WERI-Rb-1 (cell line): ENCODE data around the gene MGST3.
"Not testable (repeated sequence)": the region's sequence is repeated elsewhere in the genome, so short reads cannot be mapped to it uniquely, and the experiment has no call there.

Experiments
- DNase-seq: peaks from one replicate; pipeline ENCODE4 v3.0.0-alpha.2; 2020
- H3K27ac ChIP-seq: fragments of 250-450 bp; sonication (Bioruptor Pico); 2 replicates; pipeline ENCODE4 v1.5.1; 2020; ENCODE audit warnings: mild to moderate bottlenecking, moderate library complexity
- H3K27me3 ChIP-seq: fragments of 250-450 bp; sonication (Bioruptor Pico); 2 replicates; pipeline ENCODE4 v1.5.1; 2021; ENCODE audit warnings: mild to moderate bottlenecking, low read depth, moderate library complexity; ENCODE audit not compliant: insufficient read depth, severe bottlenecking
- H3K36me3 ChIP-seq: fragments of 250-450 bp; sonication (Bioruptor Pico); 2 replicates; pipeline ENCODE4 v1.5.1; 2020; ENCODE audit warnings: mild to moderate bottlenecking, moderate library complexity
- H3K4me3 ChIP-seq: 2 replicates; pipeline ENCODE4 v1.5.1; 2011; ENCODE audit warnings: low read depth, mild to moderate bottlenecking, control low read depth, low read length
- H3K9me3 ChIP-seq: fragments of 250-450 bp; sonication (Bioruptor Pico); 2 replicates; pipeline ENCODE4 v1.5.1; 2021; ENCODE audit warnings: mild to moderate bottlenecking, moderate library complexity; ENCODE audit not compliant: severe bottlenecking
- TF ChIP-seq, protein P1 (sequence below): IDR thresholded peaks from 2 replicates; pipeline ENCODE4 v1.5.1; 2011; ENCODE audit warnings: low read depth, mild to moderate bottlenecking, control low read depth, inconsistent platforms, low read length

MGST3 gene

DNA sequence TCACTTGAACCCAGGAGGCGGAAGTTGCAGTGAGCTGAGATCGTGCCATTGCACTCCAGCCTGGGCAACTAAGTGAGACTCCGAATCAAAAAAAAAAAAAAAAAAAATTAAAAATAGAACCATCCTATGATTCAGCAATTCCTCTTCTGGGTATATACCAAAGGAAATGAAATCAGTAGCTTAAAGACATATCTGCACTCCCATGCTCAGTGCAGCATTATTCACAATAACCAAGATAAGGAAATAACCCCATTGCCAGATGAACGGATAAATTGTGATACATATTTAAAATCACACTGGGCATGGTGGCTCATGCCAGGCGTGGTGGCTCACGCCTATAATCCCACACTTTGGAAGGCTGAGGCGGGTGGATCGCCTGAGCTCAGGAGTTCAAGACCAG lies 43.6 kb downstream of the MGST3 start:
- no peak overlapping the region for H3K27ac ChIP-seq
- H3K27me3 ChIP-seq, result no peaks in the 10 kb centered on the region
- no peak overlapping the region for H3K4me3 ChIP-seq
- peaks cover 53% of the 10 kb centered on the region for H3K36me3 ChIP-seq
- H3K9me3 ChIP-seq, result no peaks in the 10 kb centered on the region
- no peak for DNase-seq
- TF ChIP-seq, protein P1, sequence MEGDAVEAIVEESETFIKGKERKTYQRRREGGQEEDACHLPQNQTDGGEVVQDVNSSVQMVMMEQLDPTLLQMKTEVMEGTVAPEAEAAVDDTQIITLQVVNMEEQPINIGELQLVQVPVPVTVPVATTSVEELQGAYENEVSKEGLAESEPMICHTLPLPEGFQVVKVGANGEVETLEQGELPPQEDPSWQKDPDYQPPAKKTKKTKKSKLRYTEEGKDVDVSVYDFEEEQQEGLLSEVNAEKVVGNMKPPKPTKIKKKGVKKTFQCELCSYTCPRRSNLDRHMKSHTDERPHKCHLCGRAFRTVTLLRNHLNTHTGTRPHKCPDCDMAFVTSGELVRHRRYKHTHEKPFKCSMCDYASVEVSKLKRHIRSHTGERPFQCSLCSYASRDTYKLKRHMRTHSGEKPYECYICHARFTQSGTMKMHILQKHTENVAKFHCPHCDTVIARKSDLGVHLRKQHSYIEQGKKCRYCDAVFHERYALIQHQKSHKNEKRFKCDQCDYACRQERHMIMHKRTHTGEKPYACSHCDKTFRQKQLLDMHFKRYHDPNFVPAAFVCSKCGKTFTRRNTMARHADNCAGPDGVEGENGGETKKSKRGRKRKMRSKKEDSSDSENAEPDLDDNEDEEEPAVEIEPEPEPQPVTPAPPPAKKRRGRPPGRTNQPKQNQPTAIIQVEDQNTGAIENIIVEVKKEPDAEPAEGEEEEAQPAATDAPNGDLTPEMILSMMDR, result no peak

DNA sequence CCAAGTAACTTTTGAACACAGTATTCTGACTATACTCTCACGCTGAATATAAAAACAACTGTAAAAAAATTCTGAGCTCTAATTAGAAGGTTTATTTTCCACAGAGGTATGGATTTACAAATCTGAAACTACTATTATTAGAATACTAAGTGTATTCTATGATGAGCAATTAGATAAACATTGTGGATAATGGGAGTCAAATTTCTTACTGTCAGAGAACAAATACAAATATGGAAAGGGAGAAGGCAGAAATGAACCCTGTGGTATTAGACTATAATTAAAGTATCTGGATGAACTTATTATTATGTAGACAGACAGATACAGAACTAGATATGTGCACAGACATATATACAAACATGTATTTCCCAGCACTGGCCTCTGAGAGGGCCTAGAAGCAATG lies 44.8 kb downstream of the MGST3 start:
- H3K9me3 ChIP-seq, result no peaks in the 10 kb centered on the region
- H3K27ac ChIP-seq, result no peak overlapping the region
- no peak overlapping the region for H3K4me3 ChIP-seq
- TF ChIP-seq, protein P1, result no peak
- H3K27me3 ChIP-seq, result no peaks in the 10 kb centered on the region
- no peak for DNase-seq
- H3K36me3 ChIP-seq, result peaks cover 65% of the 10 kb centered on the region

- TF ChIP-seq, protein P1, result no peak
- H3K36me3 ChIP-seq, result peaks cover 78% of the 10 kb centered on the region
- H3K27me3 ChIP-seq, result no peaks in the 10 kb centered on the region
- H3K27ac ChIP-seq, result no peak overlapping the region
- DNase-seq, result no peak
- no peak overlapping the region for H3K4me3 ChIP-seq
- H3K9me3 ChIP-seq, result no peaks in the 10 kb centered on the region
These were observed 47.5 kb downstream of the MGST3 start for GRCh38 chr1:165678509-165678908.

- Histone ChIP-seq H3K9me3 (no peaks in the 10 kb centered on the region), H3K36me3 (peaks cover 78% of the 10 kb centered on the region), H3K27me3 (no peaks in the 10 kb centered on the region), H3K4me3 (no peak overlapping the region), H3K27ac (no peak overlapping the region)
- TF ChIP-seq, protein P1, result 0 out of 2 replicates have a peak, but pooled peaks have one; percentile 19
- DNase-seq, result no peak
These were observed 48.4 kb downstream of the MGST3 start for GRCh38 chr1:165679282-165680036.

- DNase-seq, result no peak
- H3K36me3 ChIP-seq, result peaks cover 75% of the 10 kb centered on the region
- H3K4me3 ChIP-seq, result no peak overlapping the region
- no peaks in the 10 kb centered on the region for H3K9me3 ChIP-seq
- no peaks in the 10 kb centered on the region for H3K27me3 ChIP-seq
- no peak overlapping the region for H3K27ac ChIP-seq
- TF ChIP-seq, protein P1, result no peak
These were observed 49.3 kb downstream of the MGST3 start for GRCh38 chr1:165680303-165680702.

- H3K27me3 ChIP-seq, H3K27ac ChIP-seq, DNase-seq, H3K4me3 ChIP-seq, H3K9me3 ChIP-seq: not testable (repeated sequence)
- peaks cover 74% of the 10 kb centered on the region for H3K36me3 ChIP-seq
These were observed 49.7 kb downstream of the MGST3 start for GRCh38 chr1:165680773-165681172.
